Endodermal cell (in vitro differentiated cells): Measurements from ENCODE around the gene IL1F10. TPM values are rescaled to one million over a fixed set of nuclear protein-coding genes. Genes with fewer than 3 reads are reported as not detected.

Experiments
- DNase-seq: peaks from one replicate; pipeline ENCODE4 v3.0.0-alpha.2; 2017
- H3K27ac ChIP-seq: 2 replicates; pipeline ENCODE4 v1.5.1; 2013; ENCODE audit warnings: mild to moderate bottlenecking, low read depth, low read length, moderate library complexity
- H3K27me3 ChIP-seq: 2 replicates; pipeline ENCODE4 v1.6.1; 2013; ENCODE audit warnings: mild to moderate bottlenecking, low read length, moderate library complexity; ENCODE audit not compliant: insufficient read depth, control insufficient read depth, poor library complexity, severe bottlenecking
- H3K36me3 ChIP-seq: 2 replicates; pipeline ENCODE4 v1.7.0; 2013; ENCODE audit warnings: mild to moderate bottlenecking, low read length, moderate library complexity; ENCODE audit not compliant: control insufficient read depth, insufficient read depth
- H3K4me1 ChIP-seq: one replicate; pipeline ENCODE4 v1.7.0; 2013; ENCODE audit warnings: low read length; ENCODE audit not compliant: control insufficient read depth, insufficient read depth
- H3K4me3 ChIP-seq: 2 replicates; pipeline ENCODE4 v1.5.1; 2013; ENCODE audit warnings: mild to moderate bottlenecking, low read length, moderate library complexity
- H3K9ac ChIP-seq: 2 replicates; pipeline ENCODE4 v1.6.1; 2013; ENCODE audit warnings: mild to moderate bottlenecking, low read length, moderate library complexity; ENCODE audit not compliant: poor library complexity, severe bottlenecking; ENCODE audit errors: extremely low read depth
- H3K9me3 ChIP-seq: 2 replicates; pipeline ENCODE4 v1.6.1; 2013; ENCODE audit warnings: mild to moderate bottlenecking, low read length, moderate library complexity; ENCODE audit not compliant: control insufficient read depth
- H3K27ac Mint-ChIP-seq: 2 replicates; pipeline ENCODE4 v1.8.0; 2020; ENCODE audit warnings: mixed read lengths
- H3K27me3 Mint-ChIP-seq: 2 replicates; pipeline ENCODE4 v1.8.0; 2021; ENCODE audit warnings: mild to moderate bottlenecking, mixed read lengths; ENCODE audit not compliant: insufficient read depth
- H3K36me3 Mint-ChIP-seq: 2 replicates; pipeline ENCODE4 v1.8.0; 2020; ENCODE audit warnings: low read depth, mixed read lengths
- H3K4me1 Mint-ChIP-seq: 2 replicates; pipeline ENCODE4 v1.8.0; 2020; ENCODE audit warnings: mixed read lengths
- H3K4me3 Mint-ChIP-seq: 2 replicates; pipeline ENCODE4 v1.8.0; 2020; ENCODE audit warnings: mild to moderate bottlenecking, moderate library complexity, mixed read lengths
- H3K9me3 Mint-ChIP-seq: 2 replicates; pipeline ENCODE4 v1.8.0; 2020; ENCODE audit warnings: mild to moderate bottlenecking, mixed read lengths
- WGBS, 2 experiments: methylation state at CpG; one replicate each; pipeline versions ENCODE4 v1.1.5 to v1.1.7; 2013; ENCODE audit warnings: missing lambda C conversion rate in 2 of 2, mixed read lengths in 1 of 2; ENCODE audit not compliant: insufficient coverage in 1 of 2, insufficient read length in 1 of 2; 5-methylcytosine and 5-hydroxymethylcytosine counted together
- total RNA-seq, 2 donors: library from RNA; stranded (reverse); fragmentation: NEBNext Ultra II Directional in 1 of 2; extraction: Animal tissue kit (Norgen Biotek cat#: 25700) in 1 of 2; gene quantifications; 2 replicates in 1 of 2; 3 replicates in 1 of 2; pipeline ENCODE4 v1.2.1, GENCODE V29; 2021
- TF ChIP-seq, protein P1 (sequence below): fragments of 200-600 bp; sonication (generic); conservative IDR thresholded peaks from 2 replicates; pipeline ENCODE4 v1.5.0; 2021; ENCODE audit warnings: antibody characterized with exemption, mild to moderate bottlenecking

The IL1F10 gene
- total RNA-seq, 2 donors from 2014 or later = not detected

- no peaks in the 10 kb centered on the region for H3K9me3 ChIP-seq
- H3K36me3 ChIP-seq = no peaks in the 10 kb centered on the region
- H3K27me3 Mint-ChIP-seq = peaks cover 15% of the 10 kb centered on the region
- peaks cover 17% of the 10 kb centered on the region for H3K27me3 ChIP-seq
- 58 to 72% methylated on average over 5 of the region's 5 CpGs for WGBS, 2 experiments
- H3K4me3 Mint-ChIP-seq = no peak overlapping the region
- no peaks in the 10 kb centered on the region for H3K36me3 Mint-ChIP-seq
- no peak for DNase-seq
- no peak overlapping the region for H3K4me3 ChIP-seq
- no peak overlapping the region for H3K27ac Mint-ChIP-seq
- H3K9ac ChIP-seq = no peak overlapping the region
- H3K27ac ChIP-seq = no peak overlapping the region
- H3K9me3 Mint-ChIP-seq = no peaks in the 10 kb centered on the region
- peaks cover 2% of the 10 kb centered on the region for H3K4me1 Mint-ChIP-seq
- TF ChIP-seq, protein P1, sequence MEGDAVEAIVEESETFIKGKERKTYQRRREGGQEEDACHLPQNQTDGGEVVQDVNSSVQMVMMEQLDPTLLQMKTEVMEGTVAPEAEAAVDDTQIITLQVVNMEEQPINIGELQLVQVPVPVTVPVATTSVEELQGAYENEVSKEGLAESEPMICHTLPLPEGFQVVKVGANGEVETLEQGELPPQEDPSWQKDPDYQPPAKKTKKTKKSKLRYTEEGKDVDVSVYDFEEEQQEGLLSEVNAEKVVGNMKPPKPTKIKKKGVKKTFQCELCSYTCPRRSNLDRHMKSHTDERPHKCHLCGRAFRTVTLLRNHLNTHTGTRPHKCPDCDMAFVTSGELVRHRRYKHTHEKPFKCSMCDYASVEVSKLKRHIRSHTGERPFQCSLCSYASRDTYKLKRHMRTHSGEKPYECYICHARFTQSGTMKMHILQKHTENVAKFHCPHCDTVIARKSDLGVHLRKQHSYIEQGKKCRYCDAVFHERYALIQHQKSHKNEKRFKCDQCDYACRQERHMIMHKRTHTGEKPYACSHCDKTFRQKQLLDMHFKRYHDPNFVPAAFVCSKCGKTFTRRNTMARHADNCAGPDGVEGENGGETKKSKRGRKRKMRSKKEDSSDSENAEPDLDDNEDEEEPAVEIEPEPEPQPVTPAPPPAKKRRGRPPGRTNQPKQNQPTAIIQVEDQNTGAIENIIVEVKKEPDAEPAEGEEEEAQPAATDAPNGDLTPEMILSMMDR = no peak
- no peaks in the 10 kb centered on the region for H3K4me1 ChIP-seq
These were observed 28.1 kb upstream of the IL1F10 start for GRCh38 chr2:113039719-113040118.

GRCh38 chr2:113041871-113042270, 25.9 kb upstream of the IL1F10 start:
- Mint-ChIP-seq H3K27me3 (peaks cover 17% of the 10 kb centered on the region), H3K27ac (no peak overlapping the region), H3K4me1 (peaks cover 2% of the 10 kb centered on the region), H3K36me3 (no peaks in the 10 kb centered on the region), H3K9me3 (no peaks in the 10 kb centered on the region), H3K4me3 (no peak overlapping the region)
- peaks cover 17% of the 10 kb centered on the region for H3K27me3 ChIP-seq
- H3K36me3 ChIP-seq = no peaks in the 10 kb centered on the region
- peak; percentile 65 for DNase-seq
- H3K9me3 ChIP-seq = peaks cover 4% of the 10 kb centered on the region
- no peak overlapping the region for H3K27ac ChIP-seq
- WGBS, 2 experiments = 57 to 62% methylated on average over 5 of the region's 5 CpGs
- H3K9ac ChIP-seq = no peak overlapping the region
- H3K4me3 ChIP-seq = no peak overlapping the region
- TF ChIP-seq, protein P1 = peak; percentile 75
- H3K4me1 ChIP-seq = no peaks in the 10 kb centered on the region

DNA sequence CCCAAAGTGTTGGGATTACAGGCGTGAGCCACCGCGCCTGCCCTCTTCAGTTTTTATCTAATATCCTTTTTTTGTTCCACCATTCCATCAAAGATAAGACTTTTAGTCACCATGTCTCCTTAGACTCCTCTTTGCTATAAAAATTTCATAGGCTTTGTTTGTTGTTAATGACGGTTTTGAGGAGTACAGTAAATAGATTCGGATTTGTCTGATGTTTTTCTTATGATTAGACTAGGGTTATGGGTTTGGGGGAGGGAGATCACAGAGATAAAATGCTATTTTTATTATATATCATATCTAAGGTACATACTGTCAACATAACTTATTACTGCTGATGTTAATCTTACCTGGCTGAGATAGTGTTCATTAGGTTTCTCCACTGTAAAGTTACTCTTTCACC, 21.3 kb upstream of the IL1F10 start:
- no peaks in the 10 kb centered on the region for H3K36me3 Mint-ChIP-seq
- whole genome bisulfite sequencing, 2 experiments = 89% methylated on average over 5 of the region's 5 CpGs; no CpG with 5 or more reads in 1 of the 2 experiments
- Histone ChIP-seq H3K9ac (no peak overlapping the region), H3K36me3 (no peaks in the 10 kb centered on the region), H3K4me1 (no peaks in the 10 kb centered on the region), H3K9me3 (peaks cover 8% of the 10 kb centered on the region), H3K4me3 (no peak overlapping the region), H3K27me3 (peaks cover 7% of the 10 kb centered on the region), H3K27ac (no peak overlapping the region)
- no peak overlapping the region for H3K4me3 Mint-ChIP-seq
- H3K9me3 Mint-ChIP-seq = peaks cover 14% of the 10 kb centered on the region
- no peaks in the 10 kb centered on the region for H3K4me1 Mint-ChIP-seq
- H3K27me3 Mint-ChIP-seq = peaks cover 10% of the 10 kb centered on the region
- no peak for DNase-seq
- TF ChIP-seq, protein P1 = no peak
- no peak overlapping the region for H3K27ac Mint-ChIP-seq
